Trophoblast cell (in vitro differentiated cells and primary cell): Measurements from ENCODE around the gene GYPA.

Experiments used
- DNase-seq, 2 donors: peaks; one replicate each; pipeline ENCODE4 v3.0.0-alpha.2; 2016
- H2AFZ ChIP-seq: 2 replicates; pipeline ENCODE4 v1.6.1; 2013; ENCODE audit warnings: low read length, moderate library complexity, mild to moderate bottlenecking; ENCODE audit not compliant: insufficient read depth, poor library complexity
- H2AK5ac ChIP-seq: 2 replicates; pipeline ENCODE4 v1.6.1; 2013; ENCODE audit warnings: mild to moderate bottlenecking, low read length
- H2BK120ac ChIP-seq: 2 replicates; pipeline ENCODE4 v1.6.1; 2013; ENCODE audit warnings: low read length, mild to moderate bottlenecking, moderate library complexity; ENCODE audit not compliant: insufficient read depth, poor library complexity
- H2BK12ac ChIP-seq: 2 replicates; pipeline ENCODE4 v1.6.1; 2013; ENCODE audit warnings: mild to moderate bottlenecking, low read length, moderate library complexity
- H2BK5ac ChIP-seq: 2 replicates; pipeline ENCODE4 v1.6.1; 2013; ENCODE audit warnings: low read length, low read depth, moderate library complexity, mild to moderate bottlenecking; ENCODE audit not compliant: poor library complexity
- H3K14ac ChIP-seq: 2 replicates; pipeline ENCODE4 v1.6.1; 2013; ENCODE audit warnings: mild to moderate bottlenecking, low read length
- H3K18ac ChIP-seq: 2 replicates; pipeline ENCODE4 v1.6.1; 2013; ENCODE audit warnings: mild to moderate bottlenecking, low read length
- H3K23ac ChIP-seq: 2 replicates; pipeline ENCODE4 v1.6.1; 2013; ENCODE audit warnings: low read length
- H3K27ac ChIP-seq: 2 replicates; pipeline ENCODE4 v1.5.1; 2013; ENCODE audit warnings: low read depth, mild to moderate bottlenecking, inconsistent platforms, low read length, moderate library complexity
- H3K27me3 ChIP-seq: 2 replicates; pipeline ENCODE4 v1.6.1; 2013; ENCODE audit warnings: inconsistent platforms, mild to moderate bottlenecking, low read length, moderate library complexity; ENCODE audit not compliant: insufficient read depth
- H3K36me3 ChIP-seq, 2 experiments: 1 replicate in 1 of 2; 2 replicates in 1 of 2; pipeline ENCODE4 v1.6.1; 2013; ENCODE audit warnings: low read length in 2 of 2, mild to moderate bottlenecking in 2 of 2, moderate library complexity in 1 of 2; ENCODE audit not compliant: insufficient read depth in 2 of 2, control insufficient read depth in 1 of 2
- H3K4ac ChIP-seq: 2 replicates; pipeline ENCODE4 v1.6.1; 2013; ENCODE audit warnings: low read depth, mild to moderate bottlenecking, low read length, moderate library complexity
- H3K4me1 ChIP-seq, 2 experiments: 1 replicate in 1 of 2; 2 replicates in 1 of 2; pipeline ENCODE4 v1.6.1; 2013; ENCODE audit warnings: low read length in 2 of 2, mild to moderate bottlenecking in 2 of 2, moderate library complexity in 1 of 2; ENCODE audit not compliant: insufficient read depth in 2 of 2, control insufficient read depth in 1 of 2
- H3K4me2 ChIP-seq: 2 replicates; pipeline ENCODE4 v1.6.1; 2013; ENCODE audit warnings: inconsistent platforms, mild to moderate bottlenecking, low read length, moderate library complexity
- H3K4me3 ChIP-seq: 2 replicates; pipeline ENCODE4 v1.5.1; 2013; ENCODE audit warnings: mild to moderate bottlenecking, low read depth, low read length, inconsistent platforms
- H3K79me1 ChIP-seq: one replicate; pipeline ENCODE4 v1.6.1; 2013; ENCODE audit warnings: low read length
- H3K79me2 ChIP-seq: 2 replicates; pipeline ENCODE4 v1.6.1; 2013; ENCODE audit warnings: low read length, mild to moderate bottlenecking; ENCODE audit not compliant: control insufficient read depth, insufficient read depth, poor library complexity
- H3K9ac ChIP-seq: 2 replicates; pipeline ENCODE4 v1.6.1; 2013; ENCODE audit warnings: mild to moderate bottlenecking, low read length
- H3K9me3 ChIP-seq: 2 replicates; pipeline ENCODE4 v1.6.1; 2013; ENCODE audit warnings: low read depth, mild to moderate bottlenecking, control low read depth, inconsistent platforms, low read length; ENCODE audit not compliant: insufficient read depth
- H4K12ac ChIP-seq: 2 replicates; pipeline ENCODE4 v1.6.1; 2013; ENCODE audit warnings: low read depth, mild to moderate bottlenecking, low read length, moderate library complexity
- H4K8ac ChIP-seq: 2 replicates; pipeline ENCODE4 v1.6.1; 2013; ENCODE audit warnings: low read depth, mild to moderate bottlenecking, low read length, moderate library complexity
- H4K91ac ChIP-seq: one replicate; pipeline ENCODE4 v1.6.1; 2013; ENCODE audit warnings: low read depth, mild to moderate bottlenecking, low read length, moderate library complexity
- WGBS: extraction: QIAGEN DNeasy Blood & Tissue Kit; methylation state at CpG from one replicate; pipeline ENCODE4 v1.1.7; 2013; ENCODE audit warnings: missing lambda C conversion rate; ENCODE audit not compliant: insufficient read length, insufficient coverage; ENCODE audit errors: extremely low coverage; 5-methylcytosine and 5-hydroxymethylcytosine counted together

The GYPA gene

DNA sequence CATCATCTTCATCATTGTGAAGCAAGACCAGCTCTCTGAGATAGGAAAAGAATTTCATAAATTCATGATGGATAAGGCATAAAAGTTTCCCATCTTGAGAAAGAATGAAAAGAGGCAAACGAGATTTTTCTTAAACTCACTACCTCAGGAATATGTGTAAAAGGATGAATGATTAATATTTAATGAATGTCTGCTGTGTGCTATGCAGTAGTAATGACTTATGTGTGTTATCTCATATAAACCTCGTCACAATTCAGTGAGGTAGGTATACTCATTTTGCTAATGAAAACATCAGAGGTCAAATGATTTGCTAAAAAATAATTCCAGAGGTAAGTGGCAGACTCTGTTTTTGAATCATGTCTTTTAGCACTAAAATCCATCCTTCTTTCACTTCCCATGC lies 42.6 kb upstream of the GYPA start:
- Histone ChIP-seq H2AK5ac (no peak overlapping the region), H3K18ac (no peak overlapping the region), H4K91ac (no peak overlapping the region), H4K8ac (no peak overlapping the region), H2BK120ac (no peak overlapping the region), H3K23ac (no peak overlapping the region), H3K9ac (no peak overlapping the region), H3K4me3 (no peak overlapping the region), H3K79me2 (no peaks in the 10 kb centered on the region), H3K27ac (no peak overlapping the region), H3K14ac (no peak overlapping the region), H3K79me1 (no peaks in the 10 kb centered on the region), H3K9me3 (no peaks in the 10 kb centered on the region), H3K4ac (no peak overlapping the region), H3K36me3 (no peaks in the 10 kb centered on the region), H4K12ac (no peak overlapping the region), H2AFZ (no peak overlapping the region), H2BK5ac (no peak overlapping the region), H3K27me3 (no peaks in the 10 kb centered on the region), H2BK12ac (no peak overlapping the region), H3K4me1 (peaks cover 0 to 3% of the 10 kb centered on the region in 2 experiments), H3K4me2 (no peak overlapping the region)
- no CpG with 5 or more reads among the region's 2 CpGs for WGBS
- no peak for DNase-seq

DNA sequence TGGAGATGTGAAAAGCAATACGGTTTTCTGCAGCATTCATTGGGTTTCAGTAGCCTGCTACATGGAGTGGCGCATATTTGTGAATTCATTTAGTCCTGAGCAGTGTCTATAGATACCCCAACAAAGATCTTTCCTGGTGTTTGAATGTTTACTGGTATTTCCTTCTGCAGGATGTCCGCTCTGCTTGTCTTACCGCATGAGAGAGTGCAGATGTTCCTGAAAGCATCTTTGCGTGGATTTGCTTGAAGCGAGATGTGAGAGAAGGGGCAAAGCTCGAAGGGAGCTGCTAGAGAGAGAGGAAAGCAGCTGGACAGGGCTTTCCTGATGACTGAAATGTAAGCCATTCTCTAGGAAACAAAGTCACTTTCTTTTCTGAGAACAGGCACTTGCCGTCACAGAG lies 40.9 kb upstream of the GYPA start:
- Histone ChIP-seq H4K12ac (no peak overlapping the region), H3K27ac (no peak overlapping the region), H3K18ac (no peak overlapping the region), H2BK12ac (no peak overlapping the region), H4K8ac (no peak overlapping the region), H3K79me1 (no peaks in the 10 kb centered on the region), H3K4ac (no peak overlapping the region), H3K27me3 (no peaks in the 10 kb centered on the region), H2BK120ac (no peak overlapping the region), H3K36me3 (no peaks in the 10 kb centered on the region), H2AFZ (no peak overlapping the region), H3K4me2 (no peak overlapping the region), H3K4me3 (no peak overlapping the region), H3K79me2 (no peaks in the 10 kb centered on the region), H3K4me1 (peaks cover 0 to 3% of the 10 kb centered on the region in 2 experiments), H3K23ac (no peak overlapping the region), H3K9ac (no peak overlapping the region), H2BK5ac (no peak overlapping the region), H3K14ac (no peak overlapping the region), H4K91ac (no peak overlapping the region), H2AK5ac (no peak overlapping the region), H3K9me3 (no peaks in the 10 kb centered on the region)
- DNase-seq: no peak
- no CpG with 5 or more reads among the region's 8 CpGs for WGBS

DNA sequence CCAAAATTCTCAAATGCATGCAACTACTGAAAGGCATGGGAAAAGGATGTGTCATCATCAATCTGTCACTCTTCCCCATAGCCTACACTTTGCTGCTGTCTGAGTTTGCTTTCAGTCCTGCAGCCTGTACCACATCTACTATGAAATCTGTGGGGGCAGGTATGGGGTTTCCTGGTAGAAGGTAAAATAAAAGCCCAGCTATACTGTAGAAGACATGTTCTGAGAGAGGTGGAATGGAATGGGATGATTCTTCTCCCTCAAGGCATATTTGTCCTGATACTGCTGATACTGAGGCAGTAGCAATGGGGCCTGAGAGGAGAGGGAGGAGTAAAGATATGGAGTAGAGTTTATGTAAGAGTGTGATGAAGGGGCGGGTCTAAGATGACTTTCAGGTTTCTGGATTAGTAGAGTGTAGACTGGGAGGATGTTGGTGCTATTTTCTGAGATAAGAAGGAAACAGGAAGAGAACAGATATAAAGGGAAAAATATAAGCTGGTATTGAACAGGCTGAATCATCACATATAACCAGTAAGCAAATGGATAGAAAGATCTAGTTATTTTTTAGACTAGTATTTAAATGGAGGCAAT lies 38.7 kb upstream of the GYPA start:
- H3K4ac ChIP-seq: no peak overlapping the region
- no peak overlapping the region for H3K4me2 ChIP-seq
- no peak overlapping the region for H3K14ac ChIP-seq
- no peak overlapping the region for H4K12ac ChIP-seq
- no peak overlapping the region for H2BK12ac ChIP-seq
- no peaks in the 10 kb centered on the region for H3K27me3 ChIP-seq
- no peak overlapping the region for H4K91ac ChIP-seq
- H4K8ac ChIP-seq: no peak overlapping the region
- H2AFZ ChIP-seq: no peak overlapping the region
- peak; percentile 25 to 74 for DNase-seq
- H3K4me3 ChIP-seq: no peak overlapping the region
- 100% methylated on average over 1 of the region's 1 CpG for WGBS
- no peak overlapping the region for H3K27ac ChIP-seq
- peaks cover 0 to 3% of the 10 kb centered on the region in 2 experiments for H3K4me1 ChIP-seq
- no peak overlapping the region for H2BK5ac ChIP-seq
- H2BK120ac ChIP-seq: no peak overlapping the region
- H3K79me1 ChIP-seq: no peaks in the 10 kb centered on the region
- H3K79me2 ChIP-seq: no peaks in the 10 kb centered on the region
- H3K23ac ChIP-seq: no peak overlapping the region
- no peak overlapping the region for H3K18ac ChIP-seq
- no peak overlapping the region for H2AK5ac ChIP-seq
- no peaks in the 10 kb centered on the region for H3K9me3 ChIP-seq
- H3K9ac ChIP-seq: no peak overlapping the region
- no peaks in the 10 kb centered on the region for H3K36me3 ChIP-seq

DNA sequence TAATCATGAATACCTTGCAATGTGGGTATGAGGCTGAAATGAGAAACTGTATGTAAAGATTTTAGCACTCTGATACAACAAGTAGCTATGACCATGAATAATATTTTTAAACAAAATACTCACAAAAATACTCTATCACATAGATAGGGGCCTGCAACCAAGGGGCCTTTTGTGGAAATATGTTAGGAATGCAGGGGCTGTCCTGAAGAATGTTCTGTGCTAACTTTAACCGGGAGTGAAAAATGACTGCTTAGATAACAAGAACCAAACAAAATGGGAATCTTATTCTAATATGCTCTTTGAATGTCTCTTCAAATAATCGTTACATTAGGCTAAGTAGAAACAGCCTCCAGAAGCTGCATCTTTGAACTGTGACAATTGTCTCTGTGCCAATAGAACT lies 37.9 kb upstream of the GYPA start:
- peak in 1 of 2 donors; percentile 20 for DNase-seq
- no CpG with 5 or more reads among the region's 2 CpGs for WGBS
- Histone ChIP-seq H2AFZ (no peak overlapping the region), H4K12ac (no peak overlapping the region), H3K9ac (no peak overlapping the region), H3K4me3 (no peak overlapping the region), H3K79me1 (no peaks in the 10 kb centered on the region), H3K79me2 (no peaks in the 10 kb centered on the region), H3K23ac (no peak overlapping the region), H2BK5ac (no peak overlapping the region), H3K9me3 (no peaks in the 10 kb centered on the region), H4K91ac (no peak overlapping the region), H3K18ac (no peak overlapping the region), H2BK12ac (no peak overlapping the region), H3K27me3 (no peaks in the 10 kb centered on the region), H3K4me1 (peaks cover 0 to 3% of the 10 kb centered on the region in 2 experiments), H3K36me3 (no peaks in the 10 kb centered on the region), H3K27ac (peak overlapping the region; percentile 8), H2BK120ac (no peak overlapping the region), H4K8ac (no peak overlapping the region), H2AK5ac (no peak overlapping the region), H3K14ac (no peak overlapping the region), H3K4ac (no peak overlapping the region), H3K4me2 (no peak overlapping the region)
